HG03175 (cell line): ENCODE measurements around the gene PM20D2.

ENCODE experiments used
- ATAC-seq: cut with Tn5 transposase; IDR thresholded peaks from one replicate; pipeline ENCODE4 v1.9.1; 2021; ENCODE audit warnings: mild to moderate bottlenecking, moderate library complexity; ENCODE audit not compliant: unreplicated experiment

PM20D2 gene

GRCh38 chr6:89199579-89199978 lies 53.7 kb downstream of the PM20D2 start:
- no peak for ATAC-seq

- ATAC-seq, result no peak
Observed at GRCh38 chr6:89200706-89201215, 54.9 kb downstream of the PM20D2 start.

GRCh38 chr6:89204096-89204495 lies 58.2 kb downstream of the PM20D2 start:
- ATAC-seq, result no peak

- no peak for ATAC-seq
Observed at GRCh38 chr6:89205819-89206218, 60.0 kb downstream of the PM20D2 start.

GRCh38 chr6:89208551-89208950 lies 62.7 kb downstream of the PM20D2 start:
- ATAC-seq, result no peak

- ATAC-seq, result no peak
Observed at GRCh38 chr6:89209457-89209856, 63.6 kb downstream of the PM20D2 start.

- ATAC-seq, result no peak
Observed at GRCh38 chr6:89212472-89212871, 66.6 kb downstream of the PM20D2 start.

- ATAC-seq, result no peak
Observed at GRCh38 chr6:89214197-89214596, 68.3 kb downstream of the PM20D2 start.
